Hematopoietic multipotent progenitor cell treated with erythropoietin and hydrocortisone succinate and interleukin-3 and kit ligand, for 8 days (in vitro differentiated cells): Measurements from ENCODE around the gene GALNT11.

Experiments used
- DNase-seq: peaks from one replicate; pipeline ENCODE4 v3.0.0-alpha.2; 2015

GALNT11 gene

DNA sequence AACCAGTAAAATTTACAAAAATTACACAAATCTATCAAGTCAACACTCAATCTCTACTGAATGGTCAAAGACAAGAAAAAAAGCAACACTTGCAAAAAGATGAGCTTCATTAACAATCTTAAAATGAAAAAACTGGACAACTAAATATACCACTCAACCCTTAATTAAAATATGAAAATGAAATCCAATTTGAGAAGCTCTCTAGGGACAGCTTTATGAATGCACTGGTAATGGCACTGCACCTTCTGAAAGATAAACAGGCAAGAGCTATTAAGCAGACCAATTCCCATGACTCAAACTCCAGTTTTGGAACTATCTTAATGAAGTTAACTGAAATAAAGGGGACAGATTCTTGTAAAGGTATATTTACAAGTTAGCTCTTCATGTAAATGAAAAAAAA, 135.7 kb downstream of the GALNT11 start:
- DNase-seq, result no peak

GRCh38 chr7:152162287-152162686, 136.8 kb downstream of the GALNT11 start:
- DNase-seq, result no peak
